ENCODE results near the gene LUZP1. TPM values are rescaled to one million over a fixed set of nuclear protein-coding genes. Genes with fewer than 3 reads are reported as not detected.

The LUZP1 gene
- total and polyA plus RNA-seq, 2 experiments from 2014 or later: 23.3 to 27.6 TPM

- Histone ChIP-seq H3K9me3 (ENCODE audit: low read depth) (no peaks in the 10 kb centered on the region), H4K20me1 (ENCODE audit: insufficient read depth, poor library complexity, severe bottlenecking) (no peaks in the 10 kb centered on the region), H3K9me2 (replicated peaks; ENCODE audit: insufficient read depth) (no peaks in the 10 kb centered on the region), H3K4me1 (ENCODE audit: insufficient read depth) (no peaks in the 10 kb centered on the region), H3K4me3 (no peak overlapping the region), H3K27ac (no peak overlapping the region), H2AFZ (no peak overlapping the region), H3K27me3 (no peaks in the 10 kb centered on the region), H3K4me2 (no peak overlapping the region), H3K79me2 (no peaks in the 10 kb centered on the region), H3K36me3 (replicated peaks; ENCODE audit: insufficient read depth, low read depth) (no peaks in the 10 kb centered on the region)
- TF ChIP-seq CTCF (IDR thresholded peaks at IDR 0.05; ENCODE audit: poor library complexity) (no peak), EZH2phosphoT487 (IDR thresholded peaks at IDR 0.05; ENCODE audit: low read depth, severe bottlenecking, unreplicated experiment) (no peak), EZH2 (IDR thresholded peaks at IDR 0.05; ENCODE audit: borderline replicate concordance) (no peak)
- 72% methylated on average over 2 of the region's 2 CpGs for WGBS (ENCODE audit: low lambda C conversion rate, missing lambda C conversion rate)
- DNase-seq (ENCODE audit: low spot score): no peak
Observed at GRCh38 chr1:23179862-23180261, 11.2 kb upstream of the LUZP1 start.

- TF ChIP-seq EZH2phosphoT487 (IDR thresholded peaks at IDR 0.05; ENCODE audit: low read depth, severe bottlenecking, unreplicated experiment) (no peak), CTCF (IDR thresholded peaks at IDR 0.05; ENCODE audit: poor library complexity) (peak; percentile 32), EZH2 (IDR thresholded peaks at IDR 0.05; ENCODE audit: borderline replicate concordance) (no peak)
- H2AFZ ChIP-seq: no peak overlapping the region
- H3K4me1 ChIP-seq (ENCODE audit: insufficient read depth): no peaks in the 10 kb centered on the region
- no peaks in the 10 kb centered on the region for H4K20me1 ChIP-seq (ENCODE audit: insufficient read depth, poor library complexity, severe bottlenecking)
- no peaks in the 10 kb centered on the region for H3K36me3 ChIP-seq (replicated peaks; ENCODE audit: insufficient read depth, low read depth)
- H3K9me2 ChIP-seq (replicated peaks; ENCODE audit: insufficient read depth): no peaks in the 10 kb centered on the region
- no peaks in the 10 kb centered on the region for H3K9me3 ChIP-seq (ENCODE audit: low read depth)
- H3K27ac ChIP-seq: no peak overlapping the region
- H3K27me3 ChIP-seq: no peaks in the 10 kb centered on the region
- H3K4me3 ChIP-seq: no peak overlapping the region
- no peak for DNase-seq (ENCODE audit: low spot score)
- no peaks in the 10 kb centered on the region for H3K79me2 ChIP-seq
- no peak overlapping the region for H3K4me2 ChIP-seq
- WGBS (ENCODE audit: low lambda C conversion rate, missing lambda C conversion rate): 61% methylated on average over 6 of the region's 6 CpGs
Observed at GRCh38 chr1:23178950-23179349, 10.3 kb upstream of the LUZP1 start.

- no peaks in the 10 kb centered on the region for H3K4me1 ChIP-seq (ENCODE audit: insufficient read depth)
- DNase-seq (ENCODE audit: low spot score): no peak
- peak overlapping the region; percentile 78 for H3K4me2 ChIP-seq
- no peaks in the 10 kb centered on the region for H3K79me2 ChIP-seq
- TF ChIP-seq EZH2 (IDR thresholded peaks at IDR 0.05; ENCODE audit: borderline replicate concordance): no peak
- no peak for TF ChIP-seq CTCF (IDR thresholded peaks at IDR 0.05; ENCODE audit: poor library complexity)
- no peak for TF ChIP-seq EZH2phosphoT487 (IDR thresholded peaks at IDR 0.05; ENCODE audit: low read depth, severe bottlenecking, unreplicated experiment)
- no peak overlapping the region for H3K4me3 ChIP-seq
- no peaks in the 10 kb centered on the region for H3K9me2 ChIP-seq (replicated peaks; ENCODE audit: insufficient read depth)
- peak overlapping the region; percentile 69 for H3K27ac ChIP-seq
- H4K20me1 ChIP-seq (ENCODE audit: insufficient read depth, poor library complexity, severe bottlenecking): no peaks in the 10 kb centered on the region
- no peaks in the 10 kb centered on the region for H3K27me3 ChIP-seq
- no peak overlapping the region for H2AFZ ChIP-seq
- no peaks in the 10 kb centered on the region for H3K36me3 ChIP-seq (replicated peaks; ENCODE audit: insufficient read depth, low read depth)
- 89% methylated on average over 6 of the region's 6 CpGs for WGBS (ENCODE audit: low lambda C conversion rate, missing lambda C conversion rate)
- H3K9me3 ChIP-seq (ENCODE audit: low read depth): no peaks in the 10 kb centered on the region
Observed at GRCh38 chr1:23178414-23178813, 9.8 kb upstream of the LUZP1 start.
